GM23338 (cell line): ENCODE results near the gene SPAG16. TPM values are rescaled to one million over a fixed set of nuclear protein-coding genes. Genes with fewer than 3 reads are reported as not detected.

Source experiments
- ATAC-seq: fragments of 200-7000 bp; cut with Tn5 transposase; 3 replicates; pipeline ENCODE4 v1.9.1; 2020
- DNase-seq: peaks from one replicate; pipeline ENCODE4 v3.0.0-alpha.2; 2015; ENCODE audit warnings: low spot score
- H2AFZ ChIP-seq: fragments of 200-600 bp; sonication (generic); 2 replicates; pipeline ENCODE4 v1.8.0; 2016; ENCODE audit warnings: antibody characterized with exemption, mild to moderate bottlenecking, moderate library complexity
- H3F3A ChIP-seq: fragments of 200-600 bp; sonication (generic); replicated peaks from 2 replicates; pipeline ENCODE4 v1.8.0; 2017; ENCODE audit warnings: antibody characterized with exemption, mixed run types, low read depth
- H3K27ac ChIP-seq: fragments of 200-600 bp; sonication (generic); 2 replicates; pipeline ENCODE4 v1.6.1; 2016; ENCODE audit warnings: low read depth
- H3K27me3 ChIP-seq: fragments of 200-600 bp; sonication (generic); 2 replicates; pipeline ENCODE4 v1.8.0; 2016; ENCODE audit warnings: mild to moderate bottlenecking, mixed run types, moderate library complexity; ENCODE audit not compliant: insufficient read depth
- H3K36me3 ChIP-seq: fragments of 200-600 bp; sonication (generic); 2 replicates; pipeline ENCODE4 v1.8.0; 2016; ENCODE audit warnings: mild to moderate bottlenecking; ENCODE audit not compliant: insufficient read depth
- H3K4me1 ChIP-seq: fragments of 200-600 bp; sonication (generic); 2 replicates; pipeline ENCODE4 v1.8.0; 2016; ENCODE audit warnings: mild to moderate bottlenecking, moderate library complexity; ENCODE audit not compliant: insufficient read depth
- H3K4me2 ChIP-seq: fragments of 200-600 bp; sonication (generic); 2 replicates; pipeline ENCODE4 v1.7.1; 2017; ENCODE audit warnings: mixed run types
- H3K4me3 ChIP-seq: fragments of 200-600 bp; sonication (generic); 2 replicates; pipeline ENCODE4 v1.6.1; 2016; ENCODE audit warnings: mixed run types
- H3K79me2 ChIP-seq: fragments of 200-600 bp; sonication (generic); replicated peaks from 2 replicates; pipeline ENCODE4 v1.8.0; 2017; ENCODE audit warnings: mild to moderate bottlenecking; ENCODE audit not compliant: insufficient read depth
- H3K9me2 ChIP-seq: fragments of 200-600 bp; sonication (generic); 2 replicates; pipeline ENCODE4 v1.8.0; 2017; ENCODE audit not compliant: insufficient read depth
- H4K20me1 ChIP-seq: fragments of 200-600 bp; sonication (generic); replicated peaks from 2 replicates; pipeline ENCODE4 v1.8.0; 2017; ENCODE audit warnings: mild to moderate bottlenecking; ENCODE audit not compliant: insufficient read depth
- H3K27ac Mint-ChIP-seq: 2 replicates; pipeline ENCODE4 v1.8.0; 2020; ENCODE audit warnings: inconsistent platforms, mild to moderate bottlenecking, moderate library complexity, mixed read lengths
- H3K27me3 Mint-ChIP-seq: 3 replicates; pipeline ENCODE4 v1.8.0; 2022; ENCODE audit warnings: low read depth, mild to moderate bottlenecking, moderate library complexity, mixed read lengths, inconsistent platforms; ENCODE audit not compliant: insufficient read depth, poor library complexity
- H3K36me3 Mint-ChIP-seq: 3 replicates; pipeline ENCODE4 v1.8.0; 2021; ENCODE audit warnings: low read depth, mild to moderate bottlenecking, inconsistent platforms, moderate library complexity, mixed read lengths
- H3K4me1 Mint-ChIP-seq: 3 replicates; pipeline ENCODE4 v1.8.0; 2020; ENCODE audit warnings: mild to moderate bottlenecking, inconsistent platforms, mixed read lengths
- H3K4me3 Mint-ChIP-seq: 3 replicates; pipeline ENCODE4 v1.8.0; 2021; ENCODE audit warnings: moderate library complexity, mild to moderate bottlenecking, inconsistent platforms, mixed read lengths
- H3K9me3 Mint-ChIP-seq: 3 replicates; pipeline ENCODE4 v1.8.0; 2020; ENCODE audit warnings: moderate library complexity, mild to moderate bottlenecking, inconsistent platforms, mixed read lengths
- CREB1 ChIP-seq: fragments of 250-450 bp; sonication (Bioruptor Pico); IDR thresholded peaks from 2 replicates; pipeline ENCODE4 v1.5.0; 2020; ENCODE audit warnings: low read depth, mild to moderate bottlenecking, moderate library complexity
- EZH2phosphoT487 ChIP-seq: fragments of 200-600 bp; sonication (generic); IDR thresholded peaks from one replicate; pipeline ENCODE4 v1.8.1; 2018; ENCODE audit warnings: antibody characterized with exemption; ENCODE audit not compliant: unreplicated experiment
- NANOG ChIP-seq: IDR thresholded peaks from 2 replicates; pipeline ENCODE4 v1.6.1; 2016; ENCODE audit warnings: antibody characterized with exemption, borderline replicate concordance
- POLR2AphosphoS5 ChIP-seq: IDR thresholded peaks from 2 replicates; pipeline ENCODE4 v1.6.1; 2016; ENCODE audit warnings: antibody characterized with exemption, low read depth
- ZNF114 ChIP-seq: fragments of 250-450 bp; sonication (Bioruptor Pico); IDR thresholded peaks from 2 replicates; pipeline ENCODE4 v1.5.0; 2020; ENCODE audit warnings: mild to moderate bottlenecking, moderate library complexity
- ZNF462 ChIP-seq: fragments of 250-450 bp; sonication (Bioruptor Pico); IDR thresholded peaks from 2 replicates; pipeline ENCODE4 v1.5.0; 2020; ENCODE audit warnings: mild to moderate bottlenecking, moderate library complexity
- polyA plus RNA-seq: library from polyadenylated mRNA; unstranded; fragments of >200 nt; fragmentation: Nextera tagmentation; extraction: Ambion mirVana; gene quantifications from 2 replicates; pipeline ENCODE4 v1.2.1, GENCODE V29; 2016
- total RNA-seq: library from RNA; depleted of rRNA; stranded (reverse); fragments of >200 nt; shearing (Covaris generic); gene quantifications from 2 replicates; pipeline ENCODE4 v1.2.3, GENCODE V29; 2014

The SPAG16 gene
- total and polyA plus RNA-seq, 2 experiments from 2014 or later: 19.7 to 47.8 TPM

GRCh38 chr2:214156971-214157370 lies 872.7 kb downstream of the SPAG16 start:
- H3K4me3 ChIP-seq: no peak overlapping the region
- no peaks in the 10 kb centered on the region for H4K20me1 ChIP-seq
- no peak overlapping the region for H3K27ac ChIP-seq
- DNase-seq (no peak), ATAC-seq (no peak)
- no peaks in the 10 kb centered on the region for H3F3A ChIP-seq
- no peaks in the 10 kb centered on the region for H3K79me2 ChIP-seq
- H2AFZ ChIP-seq: no peak overlapping the region
- TF ChIP-seq POLR2AphosphoS5 (no peak), NANOG (no peak), ZNF462 (CRISPR knock-in tag) (no peak), ZNF114 (CRISPR knock-in tag) (no peak)
- Mint-ChIP-seq H3K36me3 (0 out of 3 replicates have a peak, but pooled peaks cover 2% of the 10 kb centered on the region), H3K27ac (no peak overlapping the region), H3K27me3 (no peaks in the 10 kb centered on the region), H3K4me1 (no peaks in the 10 kb centered on the region), H3K4me3 (no peak overlapping the region), H3K9me3 (peaks cover 4% of the 10 kb centered on the region)
- H3K27me3 ChIP-seq: no peaks in the 10 kb centered on the region
- no peaks in the 10 kb centered on the region for H3K9me2 ChIP-seq
- H3K36me3 ChIP-seq: no peaks in the 10 kb centered on the region
- no peaks in the 10 kb centered on the region for H3K4me1 ChIP-seq
- no peak overlapping the region for H3K4me2 ChIP-seq

- Mint-ChIP-seq H3K9me3 (no peaks in the 10 kb centered on the region), H3K36me3 (no peaks in the 10 kb centered on the region), H3K4me1 (no peaks in the 10 kb centered on the region), H3K27ac (no peak overlapping the region), H3K27me3 (no peaks in the 10 kb centered on the region), H3K4me3 (no peak overlapping the region)
- DNase-seq (no peak), ATAC-seq (no peak)
- H3K27me3 ChIP-seq: no peaks in the 10 kb centered on the region
- H3K79me2 ChIP-seq: no peaks in the 10 kb centered on the region
- H2AFZ ChIP-seq: no peak overlapping the region
- no peaks in the 10 kb centered on the region for H4K20me1 ChIP-seq
- no peak overlapping the region for H3K27ac ChIP-seq
- no peaks in the 10 kb centered on the region for H3F3A ChIP-seq
- H3K4me3 ChIP-seq: no peak overlapping the region
- no peaks in the 10 kb centered on the region for H3K36me3 ChIP-seq
- no peaks in the 10 kb centered on the region for H3K9me2 ChIP-seq
- no peaks in the 10 kb centered on the region for H3K4me1 ChIP-seq
- no peak overlapping the region for H3K4me2 ChIP-seq
- no peak for TF ChIP-seq ZNF462 (CRISPR knock-in tag)
- TF ChIP-seq EZH2phosphoT487: no peak
- TF ChIP-seq CREB1: no peak
These were observed 874.6 kb downstream of the SPAG16 start for GRCh38 chr2:214158851-214159250.
